GM12874 (cell line): ENCODE results near the gene ATG2A.

Experiments used
- TF ChIP-seq, protein P1 (sequence below): IDR thresholded peaks from 2 replicates; pipeline ENCODE4 v1.5.1; 2011; ENCODE audit warnings: low read depth, mild to moderate bottlenecking, control low read depth, low read length, moderate library complexity; ENCODE audit not compliant: insufficient read depth

ATG2A gene

DNA sequence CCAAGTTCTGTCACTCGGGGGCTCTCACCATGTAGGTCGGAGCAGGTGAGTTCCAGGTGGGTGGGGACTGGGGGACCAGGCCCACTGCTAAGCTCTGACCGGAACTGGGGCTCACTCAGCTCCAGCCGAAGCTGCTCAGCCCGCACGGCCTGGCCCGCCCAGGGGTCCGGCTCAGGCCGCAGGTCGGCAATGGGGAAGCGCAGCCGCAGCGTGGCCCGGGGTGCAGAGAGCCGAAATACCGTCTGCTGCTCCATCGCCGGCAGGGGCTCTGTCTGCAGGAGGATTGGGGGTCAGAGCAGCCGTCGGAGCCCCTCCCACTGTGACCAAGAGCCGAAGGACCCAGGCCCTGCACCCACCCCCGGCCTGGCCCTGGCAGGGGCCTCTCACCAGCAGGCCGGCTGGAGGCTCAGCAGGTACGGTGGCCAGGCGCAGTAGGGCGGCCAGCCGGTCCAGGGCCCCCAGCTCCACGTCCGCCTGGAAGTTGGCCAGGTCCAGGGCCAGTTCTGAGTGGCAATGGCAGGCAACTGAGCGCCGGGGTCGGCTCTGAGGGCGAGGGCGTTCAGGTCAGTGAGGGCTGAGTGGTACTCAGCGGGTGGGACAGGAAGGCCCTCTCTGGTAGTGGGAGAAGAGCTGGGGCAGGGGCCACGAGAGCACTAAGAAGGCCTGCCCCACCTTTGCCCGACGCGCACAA is 7.2 kb downstream of the ATG2A start:
- TF ChIP-seq, protein P1, sequence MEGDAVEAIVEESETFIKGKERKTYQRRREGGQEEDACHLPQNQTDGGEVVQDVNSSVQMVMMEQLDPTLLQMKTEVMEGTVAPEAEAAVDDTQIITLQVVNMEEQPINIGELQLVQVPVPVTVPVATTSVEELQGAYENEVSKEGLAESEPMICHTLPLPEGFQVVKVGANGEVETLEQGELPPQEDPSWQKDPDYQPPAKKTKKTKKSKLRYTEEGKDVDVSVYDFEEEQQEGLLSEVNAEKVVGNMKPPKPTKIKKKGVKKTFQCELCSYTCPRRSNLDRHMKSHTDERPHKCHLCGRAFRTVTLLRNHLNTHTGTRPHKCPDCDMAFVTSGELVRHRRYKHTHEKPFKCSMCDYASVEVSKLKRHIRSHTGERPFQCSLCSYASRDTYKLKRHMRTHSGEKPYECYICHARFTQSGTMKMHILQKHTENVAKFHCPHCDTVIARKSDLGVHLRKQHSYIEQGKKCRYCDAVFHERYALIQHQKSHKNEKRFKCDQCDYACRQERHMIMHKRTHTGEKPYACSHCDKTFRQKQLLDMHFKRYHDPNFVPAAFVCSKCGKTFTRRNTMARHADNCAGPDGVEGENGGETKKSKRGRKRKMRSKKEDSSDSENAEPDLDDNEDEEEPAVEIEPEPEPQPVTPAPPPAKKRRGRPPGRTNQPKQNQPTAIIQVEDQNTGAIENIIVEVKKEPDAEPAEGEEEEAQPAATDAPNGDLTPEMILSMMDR, result no peak

DNA sequence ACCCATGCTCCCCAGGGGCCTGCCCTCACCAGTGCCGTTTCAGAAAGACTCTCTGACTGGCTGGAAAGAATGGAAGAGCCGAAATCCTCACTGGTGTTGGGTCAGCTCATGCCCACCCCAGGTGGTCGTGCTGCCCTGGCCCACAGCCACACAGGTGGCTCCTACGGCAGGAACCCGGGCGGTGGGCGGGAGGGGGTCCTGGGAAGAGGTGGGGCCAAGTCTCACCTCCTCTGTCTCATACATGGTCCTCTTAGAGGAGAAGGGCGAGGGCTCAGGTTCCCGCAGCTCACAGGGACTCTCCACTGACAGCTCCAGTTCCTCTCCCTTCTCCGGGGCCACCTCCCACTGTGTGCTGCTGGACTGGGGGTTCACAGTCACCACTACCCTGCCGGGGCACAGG is 8.2 kb downstream of the ATG2A start:
- TF ChIP-seq, protein P1, result no peak

DNA sequence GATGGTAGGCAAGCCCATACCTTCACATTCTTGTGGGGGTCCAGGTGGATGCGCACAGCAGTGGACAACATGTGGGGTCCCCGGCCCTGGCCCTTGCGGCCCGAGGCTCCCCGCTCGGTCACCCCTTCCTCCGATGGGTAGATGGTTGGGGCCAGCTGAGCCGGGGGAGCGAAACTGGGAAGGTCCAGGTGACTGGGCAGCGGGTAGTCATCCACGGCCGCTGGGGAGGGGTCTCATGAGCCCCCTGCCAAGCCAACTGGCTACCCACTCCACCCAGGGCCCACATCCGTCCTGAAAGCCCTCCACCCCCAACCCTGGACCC is 10.7 kb downstream of the ATG2A start:
- TF ChIP-seq, protein P1, result no peak

DNA sequence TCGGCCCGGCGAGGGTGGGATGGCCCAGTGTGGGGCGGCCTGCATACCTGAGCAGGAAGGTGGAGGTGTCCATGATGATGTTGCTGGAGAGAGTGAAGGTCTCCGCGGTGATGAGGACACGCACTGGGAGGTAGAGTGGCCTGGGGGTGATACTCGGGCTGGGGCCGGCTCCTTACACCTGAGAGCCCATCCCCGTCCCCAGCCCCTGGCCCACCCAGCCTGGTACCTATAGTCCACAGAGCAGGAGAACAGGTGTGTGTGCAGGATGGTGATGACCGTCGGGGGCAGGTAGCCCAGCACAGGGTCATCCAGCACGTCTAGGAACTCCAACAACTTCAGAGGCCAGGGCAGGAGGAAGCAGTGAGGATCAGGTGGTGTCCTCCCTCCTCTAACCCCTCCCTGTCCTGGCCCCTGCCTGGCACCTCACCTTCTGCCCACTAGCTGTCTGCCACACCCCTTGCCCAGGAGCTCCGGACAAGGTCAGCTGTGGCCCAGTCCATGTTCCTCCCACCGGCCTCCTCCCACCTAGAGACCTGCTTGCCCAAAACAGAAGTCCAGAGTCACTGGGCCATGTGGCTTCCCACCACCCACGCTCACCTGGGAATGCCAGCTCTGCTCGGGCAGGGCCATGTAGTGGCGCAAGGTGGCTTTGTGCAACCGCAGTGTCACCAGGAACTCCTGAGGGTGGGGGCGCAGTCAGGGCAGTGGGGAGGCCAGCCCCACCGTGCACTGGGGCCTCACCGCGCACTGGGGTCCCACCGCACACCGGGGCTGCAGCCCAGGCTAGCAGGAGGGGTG is 11.3 kb downstream of the ATG2A start:
- TF ChIP-seq, protein P1, result no peak

DNA sequence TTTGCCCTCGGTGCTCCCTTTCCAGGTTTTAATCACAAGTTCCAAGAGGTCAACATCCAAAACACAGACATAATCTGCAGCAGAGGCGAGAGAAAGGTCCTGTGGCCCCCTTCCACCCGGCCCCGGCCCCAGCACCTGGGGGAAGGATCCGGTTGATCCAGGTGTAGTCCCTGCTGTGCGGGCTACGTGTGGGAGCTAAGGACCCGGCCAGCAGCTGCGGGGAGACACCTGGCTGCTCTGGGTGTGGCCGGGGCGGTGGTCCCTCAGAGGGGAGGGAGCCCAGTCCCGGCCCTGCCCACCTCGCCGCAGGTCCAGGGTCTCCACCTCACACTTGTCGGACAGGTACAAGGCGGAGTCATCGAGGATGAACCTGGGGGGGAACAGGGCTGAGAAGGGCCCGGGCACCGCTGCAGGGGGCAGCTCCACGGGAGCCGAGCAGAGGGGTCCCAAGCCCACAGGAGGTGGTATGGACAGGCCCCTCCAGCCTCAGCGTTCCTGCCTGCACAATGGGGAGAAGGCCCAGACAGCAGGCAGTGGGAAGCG is 13.6 kb downstream of the ATG2A start:
- TF ChIP-seq, protein P1, result no peak

DNA sequence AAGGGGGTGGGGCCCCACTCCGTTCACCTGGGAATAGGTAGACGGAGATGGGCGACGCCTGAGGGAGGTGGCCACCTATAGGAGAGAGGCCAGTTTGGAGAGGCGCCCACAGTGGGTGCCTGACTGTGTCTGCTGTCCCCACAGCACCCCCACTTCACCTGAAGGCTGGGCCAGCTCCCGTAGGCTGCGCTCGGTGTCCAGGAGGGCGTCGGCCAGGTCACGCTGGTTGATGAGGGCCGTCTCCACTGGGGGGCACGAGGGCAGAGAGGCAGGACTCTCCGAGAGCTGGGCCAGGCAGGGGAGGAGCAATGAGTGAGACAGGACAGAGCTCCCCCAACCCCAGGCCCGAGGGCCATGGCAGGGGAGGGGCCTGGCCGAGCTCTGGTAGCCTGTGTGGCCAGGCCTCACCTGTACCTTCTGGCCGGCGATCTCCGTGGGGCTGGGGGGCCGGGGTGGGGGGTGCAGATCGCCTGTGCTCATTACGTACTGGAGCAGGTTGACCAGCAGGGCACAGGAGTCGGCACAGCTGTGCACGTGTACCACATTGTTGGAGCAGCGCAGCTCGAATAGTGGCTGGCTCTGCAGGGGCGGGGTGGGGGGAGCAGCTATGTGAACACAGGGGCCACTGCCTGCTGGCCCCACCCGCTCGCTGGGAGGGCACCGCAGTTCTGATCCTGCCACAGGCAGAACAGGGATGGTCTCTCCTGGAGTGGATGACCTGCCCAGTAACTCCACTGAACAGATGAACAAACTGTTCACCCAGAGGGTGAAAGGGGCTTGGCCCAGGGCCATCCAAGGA is 14.7 kb downstream of the ATG2A start:
- TF ChIP-seq, protein P1, result no peak

DNA sequence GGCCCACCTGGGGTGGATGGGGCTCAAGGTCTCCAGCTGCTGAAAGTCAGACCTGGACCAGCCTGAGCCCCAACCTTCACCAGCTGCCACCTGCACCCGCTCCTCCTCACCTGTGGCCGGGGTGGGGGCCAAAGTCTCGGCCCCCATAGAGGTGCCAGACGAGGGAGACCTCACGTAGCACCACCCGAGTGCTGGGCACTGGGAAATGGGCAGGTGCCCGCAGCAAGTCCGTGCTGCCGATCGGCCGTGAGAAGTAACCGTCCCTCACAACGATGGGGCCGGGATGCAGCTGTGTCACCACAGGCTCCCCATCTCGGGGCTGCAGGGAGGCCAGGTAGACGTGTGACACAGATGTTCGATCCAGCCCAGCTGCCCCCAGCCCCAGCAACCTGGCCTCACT is 16.2 kb downstream of the ATG2A start:
- TF ChIP-seq, protein P1, result no peak
